Ureter (tissue), 1 donor: ENCODE measurements around the gene TSPY2. TPM values are rescaled to one million over a fixed set of nuclear protein-coding genes. Genes with fewer than 3 reads are reported as not detected.
"Not testable (repeated sequence)": the region's sequence is repeated elsewhere in the genome, so short reads cannot be mapped to it uniquely, and the experiment has no call there.

Experiments used
- DNase-seq: peaks from one replicate; pipeline ENCODE4 v3.0.0-alpha.2; 2020; ENCODE audit warnings: low spot score
- total RNA-seq: library from RNA; stranded (reverse); gene quantifications from one replicate; pipeline ENCODE4 v1.2.4, GENCODE V29; 2023
- donor health status: DM: yes; HTN: yes; CAD: no.

Gene TSPY2
- not detected for total RNA-seq

DNA sequence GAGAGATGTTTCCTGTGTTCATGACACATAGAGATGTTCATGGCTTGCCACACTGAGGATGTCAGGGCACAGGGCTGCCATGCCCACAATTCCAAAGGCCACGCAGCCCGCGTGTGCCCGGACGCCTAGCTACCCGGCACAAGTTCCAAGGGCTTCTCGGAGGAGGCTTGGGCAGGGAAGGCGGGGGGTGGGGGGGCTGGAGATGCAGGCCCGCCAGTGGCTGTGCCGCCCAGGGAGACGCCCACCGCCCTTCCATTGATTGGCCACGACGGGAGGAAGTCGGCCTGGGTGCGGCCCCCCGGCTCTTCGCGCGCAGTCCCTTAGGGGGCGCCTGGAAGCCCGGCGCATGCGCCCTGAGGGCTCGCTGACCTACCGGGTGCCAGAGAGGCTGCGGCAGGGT is at the start of gene TSPY2:
TSS of gene TSPY2 (plus strand) at position 301 of the 400 bp plus-strand sequence. CDS start at position 347, 46 bp downstream.
- not testable (repeated sequence) for DNase-seq

DNA sequence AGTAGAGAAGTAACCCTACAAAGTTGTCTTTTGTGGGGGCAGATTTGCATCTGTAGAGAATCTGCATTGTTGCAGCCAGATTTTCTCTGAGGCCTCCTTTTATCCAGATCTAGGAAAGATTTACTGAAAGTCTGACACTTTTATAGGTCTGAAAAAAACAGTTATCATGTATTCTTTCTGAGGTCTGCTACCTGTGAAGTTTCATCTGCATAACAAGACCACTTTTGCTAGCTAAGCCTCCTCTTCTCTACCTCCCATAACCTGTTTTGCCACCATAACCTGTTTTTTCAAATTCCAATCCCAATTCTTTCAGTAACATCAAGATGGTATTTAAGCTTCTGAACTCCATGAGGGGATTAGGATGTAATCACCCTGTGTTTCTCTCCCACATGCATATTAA is 36.5 kb upstream of the TSPY2 start:
- not testable (repeated sequence) for DNase-seq

DNA sequence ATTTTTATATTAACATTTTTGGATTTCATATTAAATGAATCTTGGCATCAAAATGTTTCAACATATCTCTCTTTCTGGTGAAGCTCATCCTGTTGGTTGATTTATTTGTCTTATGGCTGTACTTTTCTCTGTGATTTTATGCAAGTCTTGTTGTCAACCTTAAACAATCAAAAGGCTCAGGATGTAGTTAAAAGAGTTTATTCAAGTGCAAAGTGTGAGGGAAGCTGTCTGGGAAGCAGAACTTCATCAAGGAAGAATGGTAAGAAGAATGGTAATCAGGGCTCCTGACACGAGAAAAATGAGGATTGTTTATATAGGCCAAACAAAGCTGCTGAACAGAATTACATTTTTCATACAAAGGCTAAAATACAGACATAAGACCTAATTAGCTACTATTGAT is 29.0 kb upstream of the TSPY2 start:
- not testable (repeated sequence) for DNase-seq

- DNase-seq = not testable (repeated sequence)
Observed at GRCh38 chrY:6269839-6270238, 23.8 kb downstream of the TSPY2 start.
